Endothelial cell (in vitro differentiated cells): Measurements from ENCODE around the gene BHLHE23. TPM values are rescaled to one million over a fixed set of nuclear protein-coding genes. Genes with fewer than 3 reads are reported as not detected.

Source experiments
- DNase-seq: peaks from one replicate; pipeline ENCODE4 v3.0.0; 2021; ENCODE audit warnings: low spot score
- H3K27ac Mint-ChIP-seq: one replicate; pipeline ENCODE4 v1.8.0; 2021; ENCODE audit warnings: mixed read lengths, inconsistent platforms; ENCODE audit not compliant: unreplicated experiment
- H3K27me3 Mint-ChIP-seq: one replicate; pipeline ENCODE4 v1.8.0; 2021; ENCODE audit warnings: mild to moderate bottlenecking, moderate library complexity, mixed read lengths, inconsistent platforms; ENCODE audit not compliant: unreplicated experiment
- H3K36me3 Mint-ChIP-seq: one replicate; pipeline ENCODE4 v1.8.0; 2021; ENCODE audit warnings: mild to moderate bottlenecking, low read depth, mixed read lengths, inconsistent platforms; ENCODE audit not compliant: unreplicated experiment
- H3K4me1 Mint-ChIP-seq: one replicate; pipeline ENCODE4 v1.8.0; 2021; ENCODE audit warnings: mild to moderate bottlenecking, mixed read lengths, inconsistent platforms; ENCODE audit not compliant: unreplicated experiment
- H3K4me3 Mint-ChIP-seq: one replicate; pipeline ENCODE4 v1.8.0; 2021; ENCODE audit warnings: mild to moderate bottlenecking, mixed read lengths, inconsistent platforms; ENCODE audit not compliant: unreplicated experiment
- H3K9me3 Mint-ChIP-seq: one replicate; pipeline ENCODE4 v1.8.0; 2021; ENCODE audit warnings: mixed read lengths, inconsistent platforms; ENCODE audit not compliant: unreplicated experiment
- total RNA-seq: library from RNA; stranded (reverse); fragmentation: NEBNext Ultra II Directional; extraction: Animal tissue kit (Norgen Biotek cat#: 25700); gene quantifications from one replicate; pipeline ENCODE4 v1.2.1, GENCODE V29; 2021; ENCODE audit not compliant: unreplicated experiment
- TF ChIP-seq, protein P1 (sequence below): fragments of 200-600 bp; sonication (generic); IDR thresholded peaks from one replicate; pipeline ENCODE4 v1.5.0; 2021; ENCODE audit warnings: antibody characterized with exemption; ENCODE audit not compliant: unreplicated experiment

The BHLHE23 gene
- total RNA-seq, 1 donor from 2014 or later: not detected

DNA sequence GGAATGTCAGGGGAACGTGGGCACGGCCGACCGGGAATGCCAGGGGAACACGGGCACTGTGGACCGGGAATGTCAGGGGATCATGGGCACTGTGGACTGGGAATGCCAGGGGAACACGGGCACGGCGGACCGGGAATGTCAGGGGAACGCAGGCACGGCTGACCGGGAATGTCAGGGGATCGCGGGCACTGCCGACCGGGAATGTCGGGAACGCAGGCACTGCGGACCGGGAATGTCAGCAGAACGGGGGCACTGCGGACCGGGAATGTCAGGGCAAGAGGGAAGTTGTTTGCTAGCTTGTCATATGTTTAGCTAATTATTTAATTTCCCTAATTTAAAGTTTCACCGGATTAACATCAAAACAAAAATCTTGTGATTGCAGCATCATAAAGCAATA, 37.4 kb upstream of the BHLHE23 start:
- no peak overlapping the region for H3K27ac Mint-ChIP-seq
- H3K4me3 Mint-ChIP-seq: no peak overlapping the region
- H3K9me3 Mint-ChIP-seq: no peaks in the 10 kb centered on the region
- peaks cover 3% of the 10 kb centered on the region for H3K27me3 Mint-ChIP-seq
- H3K36me3 Mint-ChIP-seq: no peaks in the 10 kb centered on the region
- TF ChIP-seq, protein P1, sequence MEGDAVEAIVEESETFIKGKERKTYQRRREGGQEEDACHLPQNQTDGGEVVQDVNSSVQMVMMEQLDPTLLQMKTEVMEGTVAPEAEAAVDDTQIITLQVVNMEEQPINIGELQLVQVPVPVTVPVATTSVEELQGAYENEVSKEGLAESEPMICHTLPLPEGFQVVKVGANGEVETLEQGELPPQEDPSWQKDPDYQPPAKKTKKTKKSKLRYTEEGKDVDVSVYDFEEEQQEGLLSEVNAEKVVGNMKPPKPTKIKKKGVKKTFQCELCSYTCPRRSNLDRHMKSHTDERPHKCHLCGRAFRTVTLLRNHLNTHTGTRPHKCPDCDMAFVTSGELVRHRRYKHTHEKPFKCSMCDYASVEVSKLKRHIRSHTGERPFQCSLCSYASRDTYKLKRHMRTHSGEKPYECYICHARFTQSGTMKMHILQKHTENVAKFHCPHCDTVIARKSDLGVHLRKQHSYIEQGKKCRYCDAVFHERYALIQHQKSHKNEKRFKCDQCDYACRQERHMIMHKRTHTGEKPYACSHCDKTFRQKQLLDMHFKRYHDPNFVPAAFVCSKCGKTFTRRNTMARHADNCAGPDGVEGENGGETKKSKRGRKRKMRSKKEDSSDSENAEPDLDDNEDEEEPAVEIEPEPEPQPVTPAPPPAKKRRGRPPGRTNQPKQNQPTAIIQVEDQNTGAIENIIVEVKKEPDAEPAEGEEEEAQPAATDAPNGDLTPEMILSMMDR: no peak
- H3K4me1 Mint-ChIP-seq: no peaks in the 10 kb centered on the region
- DNase-seq: no peak

DNA sequence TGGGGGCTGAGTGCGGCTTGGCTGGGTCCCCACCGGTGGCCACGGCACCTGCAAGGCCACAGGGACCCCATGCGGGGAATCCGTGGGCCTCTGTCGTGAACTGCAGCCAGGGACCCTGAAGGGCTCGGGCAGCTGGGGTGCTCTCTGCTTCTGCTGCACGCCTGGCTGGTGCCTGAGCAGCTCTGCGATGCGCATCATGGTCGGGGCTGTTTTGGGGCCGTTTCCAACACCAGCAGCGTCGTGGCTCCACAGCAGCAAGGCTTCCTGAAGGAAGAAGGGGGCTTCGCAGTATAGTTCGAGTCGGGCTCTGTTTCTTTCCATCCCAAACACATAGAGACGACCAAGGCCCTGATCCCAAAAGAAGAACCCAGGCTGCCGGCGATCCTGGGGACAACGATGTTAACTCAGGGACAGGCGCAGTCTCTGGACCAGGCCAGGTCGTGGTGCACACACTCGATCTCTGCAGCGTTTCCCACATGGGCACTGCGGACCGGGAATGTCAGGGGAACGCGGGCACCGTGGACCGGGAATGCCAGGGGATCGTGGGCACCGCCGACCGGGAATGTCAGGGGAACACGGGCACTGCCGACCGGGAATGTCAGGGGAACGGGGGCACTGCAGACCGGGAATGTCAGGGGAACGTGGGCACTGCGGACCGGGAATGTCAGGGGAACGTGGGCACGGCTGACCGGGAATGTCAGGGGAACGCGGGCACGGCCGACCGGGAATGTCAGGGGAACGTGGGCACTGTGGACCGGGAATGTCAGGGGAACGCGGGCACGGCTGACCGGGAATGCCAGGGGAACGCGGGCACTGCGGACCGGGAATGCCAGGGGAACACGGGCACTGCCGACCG, 36.8 kb upstream of the BHLHE23 start:
- no peaks in the 10 kb centered on the region for H3K9me3 Mint-ChIP-seq
- H3K27me3 Mint-ChIP-seq: peaks cover 3% of the 10 kb centered on the region
- no peak overlapping the region for H3K27ac Mint-ChIP-seq
- TF ChIP-seq, protein P1: no peak
- H3K4me1 Mint-ChIP-seq: no peaks in the 10 kb centered on the region
- no peak for DNase-seq
- no peak overlapping the region for H3K4me3 Mint-ChIP-seq
- H3K36me3 Mint-ChIP-seq: no peaks in the 10 kb centered on the region

DNA sequence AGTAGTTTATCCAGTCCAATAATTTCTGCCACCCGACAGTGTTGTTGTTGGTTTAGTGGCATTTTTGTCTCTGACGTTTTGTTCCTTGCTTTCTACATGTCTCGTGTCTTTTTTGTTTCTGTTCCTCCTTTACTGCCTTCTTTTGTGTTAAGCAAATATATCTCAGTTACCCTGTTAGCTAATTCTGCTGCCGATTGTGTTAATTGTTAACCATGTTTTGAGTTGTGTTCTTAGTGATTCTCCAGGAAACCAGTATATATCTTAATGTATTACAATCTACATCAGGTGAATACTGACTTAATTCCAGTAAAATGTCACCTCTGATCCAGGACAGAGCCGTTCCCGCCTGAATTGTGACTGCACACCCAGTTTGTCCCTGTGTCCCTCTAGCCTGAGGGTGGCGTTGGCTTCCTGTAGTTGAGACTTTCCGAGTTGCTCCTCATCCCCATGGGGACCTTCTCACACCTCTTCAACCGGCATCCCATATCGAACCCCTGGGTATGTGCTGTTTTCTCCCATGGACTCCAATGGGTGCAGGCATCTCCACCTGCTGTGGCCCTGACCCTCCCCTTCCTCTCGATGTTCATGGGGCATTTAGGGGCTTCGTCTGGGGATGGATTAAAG, 35.8 kb upstream of the BHLHE23 start:
- Mint-ChIP-seq H3K27ac (no peak overlapping the region), H3K36me3 (no peaks in the 10 kb centered on the region), H3K4me1 (no peaks in the 10 kb centered on the region), H3K9me3 (no peaks in the 10 kb centered on the region), H3K4me3 (no peak overlapping the region), H3K27me3 (peaks cover 3% of the 10 kb centered on the region)
- no peak for DNase-seq
- TF ChIP-seq, protein P1: no peak

DNA sequence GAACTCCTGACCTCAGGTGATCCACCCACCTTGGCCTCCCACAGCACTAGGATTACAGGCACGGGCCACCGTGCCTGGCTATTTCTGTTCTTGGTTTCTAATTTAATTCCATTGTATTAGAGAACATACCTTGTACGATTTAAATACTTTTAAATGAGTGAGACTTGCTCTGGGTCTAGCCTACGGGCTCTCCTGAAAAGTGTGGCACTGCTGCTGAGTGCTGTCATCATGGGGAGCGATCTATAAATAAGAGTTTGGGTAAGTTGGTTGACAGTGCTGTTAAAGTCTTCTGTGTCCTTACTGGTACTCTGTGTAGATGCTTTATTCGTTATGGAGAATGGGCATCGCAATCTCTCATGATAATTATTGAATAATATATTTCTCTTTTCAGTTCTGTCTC, 35.0 kb upstream of the BHLHE23 start:
- Mint-ChIP-seq H3K9me3 (no peaks in the 10 kb centered on the region), H3K27ac (no peak overlapping the region), H3K36me3 (no peaks in the 10 kb centered on the region), H3K4me3 (no peak overlapping the region), H3K27me3 (peaks cover 1% of the 10 kb centered on the region), H3K4me1 (peaks cover 3% of the 10 kb centered on the region)
- TF ChIP-seq, protein P1: no peak
- DNase-seq: no peak
